Pericardium fibroblast (primary cell): ENCODE measurements around the gene COG7. TPM values are rescaled to one million over a fixed set of nuclear protein-coding genes. Genes with fewer than 3 reads are reported as not detected.

Experiments used
- total RNA-seq: library from RNA; depleted of rRNA; stranded (reverse); fragments of >200 nt; gene quantifications from 2 replicates; pipeline ENCODE4 v1.2.3, GENCODE V29; 2015

COG7 gene
- 3.9 and 7.6 TPM in 2 replicates for total RNA-seq

GRCh38 chr16:23452572-23453337 is at the start of gene COG7:
COG7 (minus strand) TSS chr16:23453189; CDS start chr16:23452994, 195 bp downstream.

Other genes starting within 250 kb of the COG7 start
- gene SCNN1B, start 150.9 kb downstream of the COG7 start, total RNA-seq: not detected in 2 replicates
- 22.4 and 35.5 TPM in 2 replicates for gene GGA2, start 57.3 kb upstream of the COG7 start, total RNA-seq
- 22.5 and 46.0 TPM in 2 replicates for gene EARS2, start 104.2 kb upstream of the COG7 start, total RNA-seq
- 91.5 and 165 TPM in 2 replicates for gene UBFD1, start 104.5 kb upstream of the COG7 start, total RNA-seq
- 79.9 and 91.7 TPM in 2 replicates for gene NDUFAB1, start 143.1 kb upstream of the COG7 start, total RNA-seq
- gene PALB2, start 188.1 kb upstream of the COG7 start, total RNA-seq: 7.6 and 9.2 TPM in 2 replicates
- 23.0 and 25.6 TPM in 2 replicates for gene DCTN5, start 188.3 kb upstream of the COG7 start, total RNA-seq
- 3.6 and 4.2 TPM in 2 replicates for gene PLK1, start 225.7 kb upstream of the COG7 start, total RNA-seq